CD14-positive monocyte (primary cell): ENCODE measurements around the gene ROBO2. TPM values are rescaled to one million over a fixed set of nuclear protein-coding genes. Genes with fewer than 3 reads are reported as not detected.

Experiments used
- DNase-seq, 3 donors: peaks; one replicate each; pipeline ENCODE4 v3.0.0-alpha.2; 2011 to 2022
- H2AFZ ChIP-seq: 2 replicates; pipeline ENCODE4 v1.6.0; 2012; ENCODE audit warnings: mild to moderate bottlenecking, low read depth, low read length, inconsistent platforms; ENCODE audit not compliant: insufficient read depth, poor library complexity, severe bottlenecking
- H3K27ac ChIP-seq, 2 donors: 1 replicate in 1 of 2; 2 replicates in 1 of 2; pipeline ENCODE4 v1.5.1; 2012 to 2013; ENCODE audit warnings: low read length in 2 of 2, control low read depth in 1 of 2, inconsistent platforms in 1 of 2, low read depth in 1 of 2, mild to moderate bottlenecking in 1 of 2
- H3K27me3 ChIP-seq, 2 donors: one replicate each; pipeline versions ENCODE4 v1.6.0 to v1.6.1; 2011 to 2013; ENCODE audit warnings: low read length in 2 of 2; ENCODE audit not compliant: control insufficient read depth in 2 of 2, insufficient read depth in 2 of 2
- H3K36me3 ChIP-seq, 2 donors: replicated peaks in 1 of 2; 1 replicate in 1 of 2; 2 replicates in 1 of 2; pipeline versions ENCODE4 v1.5.1 to v1.6.1; 2012 to 2013; ENCODE audit warnings: low read length in 2 of 2, control low read depth in 1 of 2, inconsistent platforms in 1 of 2, mild to moderate bottlenecking in 1 of 2; ENCODE audit not compliant: insufficient read depth in 2 of 2, control insufficient read depth in 1 of 2
- H3K4me1 ChIP-seq, 2 donors: 1 replicate in 1 of 2; 2 replicates in 1 of 2; pipeline versions ENCODE4 v1.5.1 to v1.6.1; 2012 to 2013; ENCODE audit warnings: low read length in 2 of 2, control low read depth in 1 of 2, inconsistent platforms in 1 of 2, mild to moderate bottlenecking in 1 of 2, moderate library complexity in 1 of 2; ENCODE audit not compliant: insufficient read depth in 2 of 2, control insufficient read depth in 1 of 2
- H3K4me2 ChIP-seq: replicated peaks from 2 replicates; pipeline ENCODE3; 2012; ENCODE audit warnings: low read length, moderate library complexity, mild to moderate bottlenecking; ENCODE audit not compliant: poor library complexity, severe bottlenecking; ENCODE audit errors: extremely low read depth
- H3K4me3 ChIP-seq, 3 experiments: fragments of 200-600 bp in 1 of 3; sonication (generic) in 1 of 3; replicated peaks in 1 of 3; 1 replicate in 2 of 3; 2 replicates in 1 of 3; pipeline ENCODE4 v1.5.1; 2011 to 2013; ENCODE audit warnings: low read length in 3 of 3, mild to moderate bottlenecking in 3 of 3, control low read depth in 2 of 3, low read depth in 2 of 3, inconsistent platforms in 1 of 3, moderate library complexity in 1 of 3
- H3K79me2 ChIP-seq: 2 replicates; pipeline ENCODE4 v1.6.0; 2012; ENCODE audit warnings: mild to moderate bottlenecking, control low read depth, inconsistent platforms, low read length, moderate library complexity; ENCODE audit not compliant: insufficient read depth
- H3K9ac ChIP-seq: 2 replicates; pipeline ENCODE4 v1.6.0; 2017; ENCODE audit warnings: low read length, mild to moderate bottlenecking; ENCODE audit not compliant: insufficient read depth, poor library complexity, severe bottlenecking
- H3K9me3 ChIP-seq, 2 donors: replicated peaks in 1 of 2; 1 replicate in 1 of 2; 2 replicates in 1 of 2; pipeline versions ENCODE4 v1.5.1 to v1.6.1; 2012 to 2013; ENCODE audit warnings: low read length in 2 of 2, control low read depth in 1 of 2; ENCODE audit not compliant: control insufficient read depth in 1 of 2, insufficient read depth in 1 of 2
- H4K20me1 ChIP-seq: 2 replicates; pipeline ENCODE4 v1.6.0; 2012; ENCODE audit warnings: mild to moderate bottlenecking, low read length, control low read depth, moderate library complexity; ENCODE audit not compliant: insufficient read depth
- H3K27ac Mint-ChIP-seq, 7 donors: one replicate each; pipeline ENCODE4 v1.8.0; 2020; ENCODE audit warnings: mild to moderate bottlenecking in 7 of 7, mixed read lengths in 7 of 7, moderate library complexity in 6 of 7, inconsistent platforms in 2 of 7
- H3K27me3 Mint-ChIP-seq, 3 donors: one replicate each; pipeline ENCODE4 v1.8.0; 2021 to 2022; ENCODE audit warnings: low read depth in 3 of 3, mild to moderate bottlenecking in 3 of 3, mixed read lengths in 3 of 3, moderate library complexity in 3 of 3, inconsistent platforms in 1 of 3
- H3K36me3 Mint-ChIP-seq, 2 donors: one replicate each; pipeline ENCODE4 v1.8.0; 2020; ENCODE audit warnings: mixed read lengths in 2 of 2, inconsistent platforms in 1 of 2, mild to moderate bottlenecking in 1 of 2
- H3K4me1 Mint-ChIP-seq: one replicate; pipeline ENCODE4 v1.8.0; 2020; ENCODE audit warnings: mild to moderate bottlenecking, mixed read lengths
- H3K4me3 Mint-ChIP-seq, 2 donors: one replicate each; pipeline ENCODE4 v1.8.0; 2020; ENCODE audit warnings: mild to moderate bottlenecking in 2 of 2, mixed read lengths in 2 of 2, moderate library complexity in 1 of 2
- H3K9me3 Mint-ChIP-seq, 7 donors: one replicate each; pipeline ENCODE4 v1.8.0; 2020 to 2022; ENCODE audit warnings: mixed read lengths in 7 of 7, mild to moderate bottlenecking in 6 of 7, moderate library complexity in 6 of 7, inconsistent platforms in 2 of 7
- WGBS: methylation state at CpG from one replicate; pipeline ENCODE4 v1.1.5; 2013; ENCODE audit warnings: missing lambda C conversion rate; ENCODE audit not compliant: insufficient coverage; 5-methylcytosine and 5-hydroxymethylcytosine counted together
- intact Hi-C, 2 donors: fragments of 100-400 bp; cut with micrococcal nuclease; formaldehyde crosslinking; loops; one replicate each; pipeline versions ENCODE4 v1.15.0 to v1.15.1; 2023
- polyA plus RNA-seq, 3 donors: library from polyadenylated mRNA; depleted of rRNA in 1 of 3; unstranded in 2 of 3; stranded (reverse) in 1 of 3; fragments of 300-500 nt in 2 of 3; fragments of >200 nt in 1 of 3; fragmentation: Illumina TruSeq in 2 of 3; gene quantifications; 1 replicate in 2 of 3; 2 replicates in 1 of 3; pipeline ENCODE4 v1.2.3, GENCODE V29; 2012 to 2021
- TF ChIP-seq, protein P1 (sequence below): fragments of 200-600 bp; IDR thresholded peaks from one replicate; pipeline ENCODE4 v1.8.0; 2022; ENCODE audit warnings: antibody characterized with exemption, mild to moderate bottlenecking

The ROBO2 gene
- polyA plus RNA-seq, 3 donors: not detected

DNA sequence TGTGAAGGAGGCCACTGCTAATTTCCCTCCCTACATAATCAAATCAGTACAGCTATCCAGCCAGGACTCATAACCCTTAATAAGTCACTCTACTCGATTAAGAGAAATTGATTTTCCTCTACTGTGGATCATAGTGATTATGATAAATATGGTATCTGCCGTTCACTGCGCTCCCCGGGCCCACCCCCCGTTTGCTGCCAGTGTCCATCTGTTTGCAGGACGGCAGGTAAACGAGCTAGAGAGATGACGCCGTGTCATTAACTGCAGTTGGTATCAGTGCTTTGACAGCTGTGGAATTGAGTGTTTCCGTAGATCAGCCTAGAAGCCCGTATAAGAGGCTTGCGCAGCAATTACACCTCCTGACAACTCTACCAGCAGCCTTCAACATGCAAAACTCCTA is 94.9 kb downstream of the ROBO2 start:
- H3K9me3 ChIP-seq: peaks cover 0 to 2% of the 10 kb centered on the region in 2 donors
- no peak overlapping the region for H3K4me2 ChIP-seq
- H3K27me3 Mint-ChIP-seq: peaks cover 0 to 1% (median 0%) of the 10 kb centered on the region in 3 donors
- H3K36me3 Mint-ChIP-seq: no peaks in the 10 kb centered on the region
- intact Hi-C loops: no loop called here
- no peaks in the 10 kb centered on the region for H3K4me1 Mint-ChIP-seq
- H3K9me3 Mint-ChIP-seq: peaks cover 0 to 3% (median 0%) of the 10 kb centered on the region in 7 donors
- H4K20me1 ChIP-seq: no peaks in the 10 kb centered on the region
- TF ChIP-seq, protein P1, sequence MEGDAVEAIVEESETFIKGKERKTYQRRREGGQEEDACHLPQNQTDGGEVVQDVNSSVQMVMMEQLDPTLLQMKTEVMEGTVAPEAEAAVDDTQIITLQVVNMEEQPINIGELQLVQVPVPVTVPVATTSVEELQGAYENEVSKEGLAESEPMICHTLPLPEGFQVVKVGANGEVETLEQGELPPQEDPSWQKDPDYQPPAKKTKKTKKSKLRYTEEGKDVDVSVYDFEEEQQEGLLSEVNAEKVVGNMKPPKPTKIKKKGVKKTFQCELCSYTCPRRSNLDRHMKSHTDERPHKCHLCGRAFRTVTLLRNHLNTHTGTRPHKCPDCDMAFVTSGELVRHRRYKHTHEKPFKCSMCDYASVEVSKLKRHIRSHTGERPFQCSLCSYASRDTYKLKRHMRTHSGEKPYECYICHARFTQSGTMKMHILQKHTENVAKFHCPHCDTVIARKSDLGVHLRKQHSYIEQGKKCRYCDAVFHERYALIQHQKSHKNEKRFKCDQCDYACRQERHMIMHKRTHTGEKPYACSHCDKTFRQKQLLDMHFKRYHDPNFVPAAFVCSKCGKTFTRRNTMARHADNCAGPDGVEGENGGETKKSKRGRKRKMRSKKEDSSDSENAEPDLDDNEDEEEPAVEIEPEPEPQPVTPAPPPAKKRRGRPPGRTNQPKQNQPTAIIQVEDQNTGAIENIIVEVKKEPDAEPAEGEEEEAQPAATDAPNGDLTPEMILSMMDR: no peak
- no peaks in the 10 kb centered on the region for H3K79me2 ChIP-seq
- no peak overlapping the region for H3K4me3 Mint-ChIP-seq
- no CpG with 5 or more reads among the region's 12 CpGs for WGBS
- H3K27ac Mint-ChIP-seq: no peak overlapping the region
- H3K27ac ChIP-seq: no peak overlapping the region
- no peaks in the 10 kb centered on the region for H3K4me1 ChIP-seq
- H3K9ac ChIP-seq: no peak overlapping the region
- no peaks in the 10 kb centered on the region for H3K27me3 ChIP-seq
- no peaks in the 10 kb centered on the region for H3K36me3 ChIP-seq
- no peak overlapping the region for H3K4me3 ChIP-seq
- H2AFZ ChIP-seq: no peak overlapping the region
- no peak for DNase-seq

DNA sequence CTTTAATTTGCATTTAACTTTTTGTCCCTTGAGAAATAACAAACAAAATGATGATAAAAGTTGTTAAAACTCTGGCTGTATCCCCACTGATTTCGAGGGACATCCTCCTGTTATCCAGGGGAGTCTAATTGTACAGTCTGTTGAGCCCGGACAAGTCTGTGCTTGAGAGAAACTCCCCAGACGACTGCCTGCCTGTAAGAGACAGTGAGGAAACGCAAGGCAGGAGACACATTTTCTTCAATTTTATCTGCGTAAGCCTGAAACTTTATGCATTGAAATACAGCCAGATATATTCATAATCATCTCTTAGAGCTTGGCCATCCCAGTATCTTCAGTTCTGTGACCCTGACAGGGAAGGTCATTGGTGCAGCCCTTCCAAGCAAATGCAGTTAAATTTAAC is 97.7 kb downstream of the ROBO2 start:
- Histone ChIP-seq H3K36me3 (no peaks in the 10 kb centered on the region), H3K4me1 (no peaks in the 10 kb centered on the region), H3K79me2 (no peaks in the 10 kb centered on the region), H2AFZ (no peak overlapping the region), H3K9me3 (peaks cover 0 to 2% of the 10 kb centered on the region in 2 donors), H3K4me2 (no peak overlapping the region), H3K9ac (no peak overlapping the region), H3K27me3 (no peaks in the 10 kb centered on the region), H3K27ac (no peak overlapping the region), H3K4me3 (no peak overlapping the region), H4K20me1 (no peaks in the 10 kb centered on the region)
- H3K9me3 Mint-ChIP-seq: peaks cover 0 to 3% (median 0%) of the 10 kb centered on the region in 7 donors
- intact Hi-C loops: no loop called here
- no peak for DNase-seq
- no peak overlapping the region for H3K27ac Mint-ChIP-seq
- WGBS: 89% methylated on average over 3 of the region's 5 CpGs
- no peak overlapping the region for H3K4me3 Mint-ChIP-seq
- TF ChIP-seq, protein P1: no peak
- no peaks in the 10 kb centered on the region for H3K4me1 Mint-ChIP-seq
- H3K36me3 Mint-ChIP-seq: no peaks in the 10 kb centered on the region
- H3K27me3 Mint-ChIP-seq: peaks cover 0 to 1% (median 0%) of the 10 kb centered on the region in 3 donors
